ENCODE data around the gene REV3L. TPM values are rescaled to one million over a fixed set of nuclear protein-coding genes. Genes with fewer than 3 reads are reported as not detected.

REV3L gene
- total RNA-seq, 1 experiment from 2014 or later, result 31.9 TPM

GRCh38 chr6:111471533-111471932 is 11.5 kb downstream of the REV3L start:
- DNase-seq (ENCODE audit: low read depth), result no peak

- no peak for DNase-seq (ENCODE audit: low read depth)
Observed at GRCh38 chr6:111470991-111471390, 12.0 kb downstream of the REV3L start.

GRCh38 chr6:111469543-111469942 is 13.5 kb downstream of the REV3L start:
- no peak for DNase-seq (ENCODE audit: low read depth)

GRCh38 chr6:111468329-111469012 is 14.5 kb downstream of the REV3L start:
- DNase-seq (ENCODE audit: low read depth), result no peak

- no peak for DNase-seq (ENCODE audit: low read depth)
Observed at GRCh38 chr6:111464184-111464583, 18.8 kb downstream of the REV3L start.

GRCh38 chr6:111462770-111463391 is 20.1 kb downstream of the REV3L start:
- DNase-seq (ENCODE audit: low read depth), result no peak

GRCh38 chr6:111461860-111462259 is 21.2 kb downstream of the REV3L start:
- DNase-seq (ENCODE audit: low read depth), result no peak

- DNase-seq (ENCODE audit: low read depth), result no peak
Observed at GRCh38 chr6:111458670-111459232, 24.3 kb downstream of the REV3L start.

GRCh38 chr6:111456208-111456607 is 26.8 kb downstream of the REV3L start:
- DNase-seq (ENCODE audit: low read depth), result no peak

- no peak for DNase-seq (ENCODE audit: low read depth)
Observed at GRCh38 chr6:111450636-111451035, 32.4 kb downstream of the REV3L start.

GRCh38 chr6:111450087-111450486 is 32.9 kb downstream of the REV3L start:
- DNase-seq (ENCODE audit: low read depth), result no peak

GRCh38 chr6:111449129-111449528 is 33.9 kb downstream of the REV3L start:
- DNase-seq (ENCODE audit: low read depth), result no peak

- no peak for DNase-seq (ENCODE audit: low read depth)
Observed at GRCh38 chr6:111447051-111447450, 36.0 kb downstream of the REV3L start.

- no peak for DNase-seq (ENCODE audit: low read depth)
Observed at GRCh38 chr6:111445861-111446267, 37.2 kb downstream of the REV3L start.

GRCh38 chr6:111444794-111445193 is 38.2 kb downstream of the REV3L start:
- no peak for DNase-seq (ENCODE audit: low read depth)

- DNase-seq (ENCODE audit: low read depth), result no peak
Observed at GRCh38 chr6:111441678-111442243, 41.3 kb downstream of the REV3L start.

- DNase-seq (ENCODE audit: low read depth), result no peak
Observed at GRCh38 chr6:111439171-111439570, 43.8 kb downstream of the REV3L start.

GRCh38 chr6:111437573-111437972 is 45.4 kb downstream of the REV3L start:
- DNase-seq (ENCODE audit: low read depth), result no peak

- DNase-seq (ENCODE audit: low read depth), result no peak
Observed at GRCh38 chr6:111432511-111432910, 50.5 kb downstream of the REV3L start.

- no peak for DNase-seq (ENCODE audit: low read depth)
Observed at GRCh38 chr6:111430605-111431376, 52.2 kb downstream of the REV3L start.

GRCh38 chr6:111429571-111429970 is 53.4 kb downstream of the REV3L start:
- no peak for DNase-seq (ENCODE audit: low read depth)

- no peak for DNase-seq (ENCODE audit: low read depth)
Observed at GRCh38 chr6:111428811-111429210, 54.2 kb downstream of the REV3L start.

Measured in LHCN-M2 (cell line).